Measurements from ENCODE around the gene CNNM3. TPM values are rescaled to one million over a fixed set of nuclear protein-coding genes. Genes with fewer than 3 reads are reported as not detected.

Gene CNNM3
- total RNA-seq, 4 donors from 2014 or later, result 21.8 to 27.8 (median 22.9) TPM

DNA sequence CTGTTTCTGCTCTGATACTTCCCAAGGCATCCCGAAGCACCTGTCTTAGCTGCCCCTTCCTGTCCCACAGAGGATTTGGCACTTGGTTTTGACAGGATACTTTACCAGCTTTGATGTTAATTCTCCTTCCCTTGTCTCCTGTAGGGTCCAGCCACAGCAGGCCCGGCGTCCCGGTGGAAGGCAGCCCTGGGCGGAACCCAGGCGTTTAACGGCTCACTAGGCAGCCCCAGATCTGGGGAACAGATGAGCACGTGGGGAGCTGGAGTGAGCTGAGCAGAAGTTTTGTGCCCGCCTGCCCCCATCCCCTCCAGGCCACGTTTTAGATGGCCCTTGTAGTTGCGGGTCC, 16.3 kb downstream of the CNNM3 start:
- H3K4me3 ChIP-seq, result no peak overlapping the region
- TF ChIP-seq, protein P1, sequence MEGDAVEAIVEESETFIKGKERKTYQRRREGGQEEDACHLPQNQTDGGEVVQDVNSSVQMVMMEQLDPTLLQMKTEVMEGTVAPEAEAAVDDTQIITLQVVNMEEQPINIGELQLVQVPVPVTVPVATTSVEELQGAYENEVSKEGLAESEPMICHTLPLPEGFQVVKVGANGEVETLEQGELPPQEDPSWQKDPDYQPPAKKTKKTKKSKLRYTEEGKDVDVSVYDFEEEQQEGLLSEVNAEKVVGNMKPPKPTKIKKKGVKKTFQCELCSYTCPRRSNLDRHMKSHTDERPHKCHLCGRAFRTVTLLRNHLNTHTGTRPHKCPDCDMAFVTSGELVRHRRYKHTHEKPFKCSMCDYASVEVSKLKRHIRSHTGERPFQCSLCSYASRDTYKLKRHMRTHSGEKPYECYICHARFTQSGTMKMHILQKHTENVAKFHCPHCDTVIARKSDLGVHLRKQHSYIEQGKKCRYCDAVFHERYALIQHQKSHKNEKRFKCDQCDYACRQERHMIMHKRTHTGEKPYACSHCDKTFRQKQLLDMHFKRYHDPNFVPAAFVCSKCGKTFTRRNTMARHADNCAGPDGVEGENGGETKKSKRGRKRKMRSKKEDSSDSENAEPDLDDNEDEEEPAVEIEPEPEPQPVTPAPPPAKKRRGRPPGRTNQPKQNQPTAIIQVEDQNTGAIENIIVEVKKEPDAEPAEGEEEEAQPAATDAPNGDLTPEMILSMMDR (IDR thresholded peaks at IDR 0.05), result no peak
- TF ChIP-seq POLR2A (IDR thresholded peaks at IDR 0.05), result no peak
- no peak for TF ChIP-seq EP300 (IDR thresholded peaks at IDR 0.05)
- H3K4me1 ChIP-seq, result peaks cover 0 to 20% (median 9%) of the 10 kb centered on the region in 4 donors
- H3K36me3 ChIP-seq, result peaks cover 7 to 98% (median 12%) of the 10 kb centered on the region in 3 donors
- no peaks in the 10 kb centered on the region for H3K27me3 ChIP-seq
- H3K27ac ChIP-seq, result peak overlapping the region in 2 of 4 donors; percentile 5 to 50
- DNase-seq (ENCODE audit: low spot score in 2 of 2), result no peak
- no peaks in the 10 kb centered on the region for H3K9me3 ChIP-seq
- 50 to 55% methylated on average over 9 to 11 of the region's 11 CpGs for WGBS, 2 donors

DNA sequence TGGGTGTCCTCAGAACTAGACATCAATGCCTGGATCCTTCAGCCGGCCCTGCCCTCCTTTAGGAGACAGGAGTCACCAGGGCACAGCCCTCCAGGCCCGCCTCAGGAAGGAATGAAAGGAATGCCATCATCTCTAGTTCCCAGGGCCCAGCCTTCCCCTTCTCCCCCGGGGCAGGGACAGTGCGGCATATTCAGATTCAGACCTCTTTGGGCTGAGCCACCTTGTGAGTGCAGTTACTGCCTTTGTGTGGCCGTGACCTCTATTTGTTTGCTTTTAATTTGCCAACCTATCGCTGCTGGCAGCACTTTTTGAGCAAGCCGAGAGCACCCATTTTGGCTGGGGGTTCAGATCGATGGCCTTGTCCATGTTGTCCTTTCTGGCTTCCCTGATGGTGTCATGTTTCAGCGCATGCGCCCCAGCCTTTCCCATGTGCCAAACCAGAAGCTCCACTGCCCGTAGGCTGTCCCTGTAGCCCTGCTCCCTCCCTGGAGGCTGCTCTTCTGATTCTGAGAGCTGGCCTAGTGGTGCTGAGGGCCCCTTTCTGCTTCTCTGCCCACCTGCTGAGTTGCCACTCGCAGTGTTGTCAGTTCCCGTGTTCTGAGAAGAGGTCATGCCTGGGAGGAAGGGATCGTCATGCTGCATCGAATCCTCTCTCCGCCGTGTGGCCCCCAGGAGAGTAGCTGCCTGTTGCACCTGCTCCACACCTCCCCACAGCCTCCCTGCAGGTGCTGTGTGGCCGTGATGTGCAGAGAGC, 16.9 kb downstream of the CNNM3 start:
- Histone ChIP-seq H3K36me3 (peaks cover 6 to 98% (median 7%) of the 10 kb centered on the region in 3 donors), H3K27me3 (no peaks in the 10 kb centered on the region), H3K4me1 (peaks cover 0 to 20% (median 9%) of the 10 kb centered on the region in 4 donors), H3K4me3 (no peak overlapping the region), H3K9me3 (no peaks in the 10 kb centered on the region), H3K27ac (peak overlapping the region in 3 of 4 donors; percentile 5 to 50 (median 34))
- 44 to 46% methylated on average over 18 of the region's 18 CpGs for WGBS, 2 donors
- TF ChIP-seq EP300 (IDR thresholded peaks at IDR 0.05), result no peak
- no peak for TF ChIP-seq POLR2A (IDR thresholded peaks at IDR 0.05)
- TF ChIP-seq, protein P1 (IDR thresholded peaks at IDR 0.05), result no peak
- DNase-seq (ENCODE audit: low spot score in 2 of 2), result peak in 1 of 2 donors; percentile 28

DNA sequence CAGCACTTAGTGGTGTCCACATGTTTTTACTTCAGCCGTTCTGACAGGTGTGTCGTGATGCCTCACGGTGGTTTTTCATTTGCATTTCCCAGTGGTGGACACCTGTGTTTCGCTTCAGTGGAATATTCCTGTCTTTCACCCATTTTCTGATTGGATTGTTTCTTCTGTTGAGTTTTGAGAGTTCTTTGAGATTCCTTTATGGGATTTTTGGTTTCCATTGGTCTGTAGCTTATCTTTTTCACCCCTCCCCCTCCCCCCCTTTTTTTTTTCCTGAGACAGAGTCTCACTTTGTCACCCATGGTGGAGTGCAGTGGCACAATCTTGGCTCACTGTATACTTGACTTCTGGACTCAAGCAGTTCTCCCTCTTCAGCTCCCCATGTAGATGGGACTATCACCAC, 19.8 kb downstream of the CNNM3 start:
- no peak overlapping the region for H3K4me3 ChIP-seq
- H3K36me3 ChIP-seq, result peaks cover 0 to 98% (median 0%) of the 10 kb centered on the region in 3 donors
- WGBS, 2 donors, result 92 to 95% methylated on average over 4 of the region's 4 CpGs
- TF ChIP-seq, protein P1 (IDR thresholded peaks at IDR 0.05), result no peak
- no peaks in the 10 kb centered on the region for H3K27me3 ChIP-seq
- no peak overlapping the region for H3K27ac ChIP-seq
- no peak for DNase-seq (ENCODE audit: low spot score in 2 of 2)
- no peaks in the 10 kb centered on the region for H3K9me3 ChIP-seq
- H3K4me1 ChIP-seq, result peaks cover 0 to 33% (median 12%) of the 10 kb centered on the region in 4 donors

DNA sequence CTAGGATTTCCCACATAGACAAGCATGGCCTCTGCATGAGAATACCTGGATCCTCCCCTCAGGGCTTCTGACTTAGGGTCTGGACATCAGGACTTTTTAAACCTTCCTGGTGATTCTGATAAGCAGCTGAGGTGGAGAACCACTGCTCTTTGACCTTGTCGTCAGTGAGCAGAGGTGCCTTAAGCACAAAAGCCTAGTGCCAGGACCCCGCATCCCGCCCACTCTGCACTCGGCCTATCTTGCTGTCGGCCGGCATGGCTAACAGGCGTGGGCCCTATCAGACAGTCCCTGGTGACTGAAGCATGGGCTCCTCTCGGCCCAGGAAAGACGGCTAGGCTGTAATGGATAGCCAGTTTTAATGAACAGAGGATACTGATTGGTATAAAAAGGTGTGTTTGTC, 21.5 kb downstream of the CNNM3 start:
- TF ChIP-seq, protein P1 (IDR thresholded peaks at IDR 0.05), result no peak
- TF ChIP-seq EP300 (IDR thresholded peaks at IDR 0.05) (no peak), POLR2A (IDR thresholded peaks at IDR 0.05) (no peak)
- WGBS, 2 donors, result 79 to 92% methylated on average over 9 of the region's 9 CpGs
- Histone ChIP-seq H3K36me3 (peaks cover 0 to 91% (median 0%) of the 10 kb centered on the region in 3 donors), H3K27ac (no peak overlapping the region), H3K9me3 (no peaks in the 10 kb centered on the region), H3K27me3 (no peaks in the 10 kb centered on the region), H3K4me1 (peaks cover 0 to 24% (median 12%) of the 10 kb centered on the region in 4 donors), H3K4me3 (no peak overlapping the region)
- DNase-seq (ENCODE audit: low spot score in 2 of 2), result no peak
